Tongue (tissue), 2 donors: Measurements from ENCODE around the gene MEIS1. TPM values are rescaled to one million over a fixed set of nuclear protein-coding genes. Genes with fewer than 3 reads are reported as not detected.

Source experiments
- DNase-seq: peaks from one replicate; pipeline ENCODE4 v3.0.0-alpha.2; 2015
- total RNA-seq: library from RNA; depleted of rRNA; stranded (reverse); fragments of >200 nt; gene quantifications from one replicate; pipeline ENCODE4 v1.2.3, GENCODE V29; 2014

Gene MEIS1
- total RNA-seq, 1 donor from 2014 or later: 72.7 TPM

DNA sequence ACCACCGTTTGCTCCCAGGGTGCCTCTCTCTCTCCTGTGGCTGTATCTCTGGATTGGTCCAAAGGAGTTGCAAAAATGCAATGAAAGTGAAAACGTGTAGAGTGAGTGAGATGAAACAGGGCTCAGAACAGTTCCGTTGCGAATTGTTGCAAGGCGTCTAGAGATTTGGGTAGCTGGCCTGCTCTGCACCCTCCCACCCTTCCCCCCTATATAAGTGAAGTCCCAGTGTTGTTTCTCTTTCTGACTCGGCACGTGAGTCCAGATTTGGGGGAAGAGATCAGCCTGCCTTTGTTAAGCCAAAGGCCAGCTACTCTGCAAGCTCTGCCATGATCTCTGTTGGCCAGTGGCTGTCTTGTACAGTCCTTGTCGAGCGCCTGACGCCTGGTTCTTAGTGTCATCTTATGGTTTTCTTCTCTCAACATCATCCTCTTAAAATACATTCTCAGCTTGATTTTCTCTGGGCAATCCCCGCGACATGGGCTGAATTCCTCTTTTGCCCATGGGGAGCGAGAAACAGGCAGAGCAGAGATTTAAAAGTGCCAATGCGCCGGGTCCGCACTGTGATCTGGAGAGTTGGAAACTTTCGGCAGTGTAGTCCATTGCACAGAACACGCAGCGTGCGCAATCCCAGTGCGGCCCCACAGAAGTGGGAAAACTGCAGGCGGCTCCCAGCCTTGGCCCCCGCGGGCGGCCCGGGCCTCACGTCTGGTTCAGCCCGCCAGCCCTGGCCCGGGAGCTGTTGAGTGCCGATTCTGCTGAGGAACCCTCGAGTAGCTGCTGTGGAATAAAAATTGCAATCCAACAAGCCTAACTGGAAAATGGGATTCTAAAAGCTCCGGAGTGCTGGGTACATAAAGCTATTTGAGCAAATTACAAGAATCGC, 9.3 kb downstream of the MEIS1 start:
- DNase-seq: peak; percentile 43

GRCh38 chr2:66445076-66445924, 10.4 kb downstream of the MEIS1 start:
- no peak for DNase-seq

DNA sequence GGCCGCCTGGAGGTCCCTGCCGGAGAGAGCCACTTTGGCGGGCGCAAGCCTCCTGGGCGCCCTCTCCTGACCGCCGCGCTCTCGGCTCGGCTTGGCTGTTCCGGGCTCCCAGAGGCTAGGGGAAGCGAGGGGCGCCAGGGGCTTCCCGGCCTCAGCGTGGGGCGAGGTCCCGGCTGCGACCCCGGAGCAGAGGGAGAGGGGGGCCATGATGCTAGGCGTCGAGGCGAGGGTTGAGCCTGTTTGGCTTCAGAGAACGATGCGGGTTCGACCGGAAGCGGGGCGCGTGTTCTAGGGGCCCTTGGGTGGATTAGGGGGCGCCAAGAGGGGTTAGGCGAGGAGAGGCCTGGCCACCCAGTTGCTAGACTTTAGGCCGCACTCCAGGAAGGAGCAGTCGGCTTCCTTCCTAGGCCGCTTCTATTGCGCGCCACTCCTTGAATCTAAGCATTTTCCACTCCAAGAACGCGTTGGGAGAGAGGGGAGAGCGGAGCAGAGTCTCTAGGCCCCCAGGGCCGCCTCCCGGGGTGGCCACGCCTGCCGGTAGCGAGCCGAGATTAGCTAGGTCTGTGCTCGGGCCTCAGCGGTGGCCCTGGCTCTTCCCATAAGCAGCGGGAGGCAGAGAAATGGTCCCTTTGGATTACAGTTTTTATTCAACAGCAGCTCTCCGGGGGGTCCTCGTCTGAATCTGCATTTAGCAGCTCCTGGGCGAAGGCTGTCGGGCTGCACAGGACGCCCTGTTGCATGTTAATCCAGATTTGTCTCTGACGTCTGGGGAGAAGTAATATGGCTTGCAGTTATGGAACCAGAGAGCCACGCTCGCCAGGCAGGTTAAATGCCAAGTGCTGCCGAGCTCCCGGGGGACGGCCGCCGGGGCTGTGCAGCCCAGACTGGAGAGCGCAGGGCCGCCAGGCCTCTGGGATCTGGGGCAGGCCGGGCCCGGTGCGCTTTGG, 11.3 kb downstream of the MEIS1 start:
- DNase-seq: peak; percentile 55

- DNase-seq: no peak
Measured at GRCh38 chr2:66446941-66447340, 12.0 kb downstream of the MEIS1 start.

- no peak for DNase-seq
Measured at GRCh38 chr2:66447677-66448076, 12.8 kb downstream of the MEIS1 start.

GRCh38 chr2:66448136-66448991, 13.4 kb downstream of the MEIS1 start:
- DNase-seq: peak; percentile 38

GRCh38 chr2:66452214-66452613, 17.3 kb downstream of the MEIS1 start:
- no peak for DNase-seq

DNA sequence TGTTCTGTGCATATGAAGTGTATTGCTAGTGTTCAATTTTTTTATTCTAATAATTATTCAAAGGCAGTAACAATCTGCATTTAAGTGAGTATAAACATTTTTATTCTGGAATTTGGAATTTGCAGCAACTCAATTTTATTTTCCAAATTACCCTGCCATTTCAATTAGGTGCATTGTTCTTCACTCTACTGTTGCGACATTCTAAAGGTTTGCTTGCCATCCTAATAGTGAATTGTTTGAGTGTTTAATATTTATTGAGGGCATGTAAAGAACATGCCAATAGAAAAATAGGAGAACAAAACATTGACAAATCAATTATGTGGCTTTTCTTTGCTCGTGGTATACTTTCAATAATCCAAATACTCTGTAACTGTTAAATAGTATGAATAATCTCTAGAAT, 18.0 kb downstream of the MEIS1 start:
- no peak for DNase-seq

GRCh38 chr2:66455490-66455889, 20.6 kb downstream of the MEIS1 start:
- DNase-seq: no peak

DNA sequence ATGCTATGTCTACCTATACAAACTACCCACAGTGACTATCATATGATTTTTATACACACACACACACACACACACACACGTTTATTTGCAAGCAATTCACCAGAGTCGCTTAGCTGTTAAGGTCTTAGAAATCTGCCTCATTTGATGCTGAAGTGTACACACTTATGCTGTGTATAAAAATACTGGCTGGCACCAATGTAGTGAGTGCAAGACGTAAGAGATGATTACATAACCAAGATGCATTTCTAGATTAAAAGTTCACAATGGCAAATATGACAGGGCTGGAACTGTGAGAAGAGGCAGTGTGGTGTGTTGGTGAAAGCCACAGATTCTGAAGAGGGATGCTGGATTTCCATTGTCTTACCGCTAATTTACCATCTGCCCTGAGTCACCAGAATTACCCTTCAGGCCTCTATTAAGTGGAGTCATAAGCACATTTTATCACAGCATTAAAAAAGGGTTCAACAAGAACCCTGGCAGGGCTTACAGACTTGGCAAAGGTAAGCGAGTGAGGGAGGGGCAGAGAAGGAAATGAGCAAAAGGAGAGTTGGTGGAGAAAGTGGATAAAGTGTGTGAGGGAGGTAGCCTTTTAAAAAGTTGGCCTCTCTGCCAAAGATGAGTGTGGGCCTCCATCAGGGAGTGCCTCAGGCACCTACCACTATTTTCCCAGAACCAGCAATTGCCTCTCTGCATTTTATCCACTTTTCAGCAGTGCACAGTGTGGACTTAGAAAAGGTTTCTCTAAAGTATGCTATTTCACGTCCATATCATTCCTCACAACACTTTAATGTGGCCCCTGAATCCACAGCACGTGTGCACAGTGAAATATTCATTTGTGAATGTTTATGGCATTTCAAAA, 21.5 kb downstream of the MEIS1 start:
- DNase-seq: no peak

GRCh38 chr2:66457545-66457944, 22.6 kb downstream of the MEIS1 start:
- no peak for DNase-seq

- no peak for DNase-seq
Measured at GRCh38 chr2:66460031-66460430, 25.1 kb downstream of the MEIS1 start.

DNA sequence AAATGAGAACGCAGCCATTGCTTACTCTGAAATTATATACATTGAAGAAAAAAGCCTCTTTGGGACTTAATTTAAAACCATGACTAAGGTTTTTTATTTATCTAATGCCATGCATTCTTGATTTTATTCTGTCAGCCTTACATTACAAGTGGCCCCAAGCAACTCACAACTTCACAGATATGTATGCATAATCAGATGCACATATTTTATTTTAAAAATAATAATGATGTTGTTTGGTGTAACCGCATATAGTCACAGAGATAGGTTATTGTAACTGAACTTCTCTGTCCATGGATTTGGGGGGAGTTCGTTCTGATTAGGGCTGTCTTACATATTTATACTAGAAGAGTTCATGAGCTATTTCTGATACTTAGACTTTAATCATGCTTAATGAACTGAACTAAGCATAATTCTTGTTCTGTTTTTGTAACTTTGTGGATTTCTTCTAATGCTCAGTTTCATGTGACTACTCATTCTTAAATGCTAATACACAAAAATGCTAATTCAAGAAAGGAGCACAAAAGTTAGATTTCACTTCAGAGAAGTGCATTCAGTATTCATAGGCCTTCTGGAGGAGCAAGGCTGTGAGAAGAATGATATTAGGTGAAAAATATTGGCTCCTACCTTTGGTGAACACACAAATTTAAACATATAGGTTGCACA, 26.2 kb downstream of the MEIS1 start:
- no peak for DNase-seq

DNA sequence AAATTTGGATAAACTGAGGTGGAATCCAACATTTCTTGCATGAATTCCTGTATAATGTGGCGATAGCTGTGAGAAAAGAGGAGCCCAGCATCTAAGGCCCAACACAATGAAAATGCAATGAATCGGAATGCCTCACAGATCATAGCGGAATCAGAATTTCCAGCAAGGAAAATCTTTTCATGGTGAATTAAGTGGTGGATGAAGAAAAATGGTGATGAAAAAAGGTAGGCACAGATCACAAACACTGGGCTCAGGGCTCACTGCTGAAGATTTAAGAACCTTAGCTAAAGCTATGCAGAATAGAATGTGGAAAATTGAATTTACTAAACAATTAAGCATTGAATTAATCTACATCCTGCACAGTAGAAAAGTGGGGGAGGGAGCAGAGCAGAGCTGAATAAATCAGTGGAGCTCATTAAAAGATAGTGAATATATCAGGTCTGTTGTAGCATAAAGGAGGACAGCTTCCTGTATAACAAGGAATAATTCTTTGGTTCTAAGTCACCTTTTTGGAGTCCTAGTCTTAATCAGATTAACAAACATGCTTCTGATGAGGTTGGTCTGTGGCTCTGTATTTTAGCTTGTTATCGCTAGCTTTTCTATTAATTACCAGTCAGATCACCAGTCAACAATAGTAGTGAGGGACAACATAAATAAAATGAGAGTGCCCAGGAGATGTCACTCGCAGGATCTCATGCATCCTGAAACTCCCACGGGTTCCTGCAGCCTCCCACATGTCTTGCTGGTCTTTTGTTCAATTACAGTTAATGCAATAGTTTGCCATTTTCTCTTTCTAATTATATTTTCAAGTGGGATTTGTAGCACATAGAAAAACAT, 27.0 kb downstream of the MEIS1 start:
- DNase-seq: no peak

DNA sequence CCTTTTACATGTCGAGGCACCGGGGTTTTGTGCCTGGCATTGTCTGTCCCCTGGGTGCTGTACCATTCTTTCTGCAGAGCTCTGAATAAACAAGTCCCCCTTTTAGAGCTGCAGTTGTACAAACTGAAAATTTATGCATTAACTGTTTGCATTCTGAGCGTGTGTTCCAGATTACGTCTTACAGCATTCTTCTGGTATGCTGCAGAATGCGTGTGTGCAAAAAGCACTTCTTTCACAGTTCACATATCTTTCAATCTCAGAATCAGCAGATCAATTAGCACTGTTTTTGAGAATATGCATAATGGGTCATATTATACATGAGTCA, 27.5 kb downstream of the MEIS1 start:
- no peak for DNase-seq

GRCh38 chr2:66463206-66463755, 28.4 kb downstream of the MEIS1 start:
- no peak for DNase-seq

DNA sequence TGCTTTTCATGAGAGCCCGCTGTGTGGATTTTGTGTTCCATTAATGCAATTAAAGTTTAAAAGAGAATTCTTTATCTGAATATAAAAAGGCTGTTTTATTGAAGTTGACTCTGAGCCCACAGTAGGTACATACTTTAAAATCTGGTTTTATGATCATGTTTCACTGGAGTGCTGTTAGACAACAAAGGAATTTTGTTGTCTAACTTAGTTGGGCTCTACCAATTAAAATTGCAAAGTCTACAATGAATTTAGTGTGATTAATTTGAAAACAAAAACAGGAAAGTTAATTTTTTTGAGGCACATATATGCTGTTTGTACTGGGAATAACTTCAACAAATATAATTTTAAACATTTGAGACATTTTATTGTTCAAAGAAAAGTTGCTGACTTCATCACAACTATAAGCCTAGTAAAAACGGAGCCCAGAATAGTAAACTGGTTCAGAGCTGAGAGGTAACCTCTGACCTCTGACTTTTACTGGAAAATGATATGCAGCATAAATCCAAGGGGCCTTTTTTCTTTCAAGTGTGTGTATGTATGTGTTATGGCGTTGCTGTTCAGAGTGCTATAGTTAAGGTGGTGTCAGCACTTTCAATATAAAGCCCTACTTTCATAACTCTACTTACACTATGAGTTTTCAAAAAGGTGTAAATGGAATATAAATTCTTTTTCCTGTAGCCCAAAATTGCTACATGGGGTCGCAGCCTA, 30.2 kb downstream of the MEIS1 start:
- DNase-seq: no peak

GRCh38 chr2:66466433-66466832, 31.5 kb downstream of the MEIS1 start:
- no peak for DNase-seq
